Common myeloid progenitor, CD34-positive (primary cell): ENCODE data around the gene DLK2. TPM values are rescaled to one million over a fixed set of nuclear protein-coding genes. Genes with fewer than 3 reads are reported as not detected.
"Not testable (repeated sequence)": the region's sequence is repeated elsewhere in the genome, so short reads cannot be mapped to it uniquely, and the experiment has no call there.

Experiments
- CTCF ChIA-PET: fragments of 350-600 bp; sonication (Branson Sonifier 250); formaldehyde crosslinking; loops from one replicate; lab custom pipeline; 2021; ENCODE audit warnings: antibody characterized with exemption; lab: Charles Lee
- POLR2A ChIA-PET: fragments of 350-600 bp; sonication (Branson Sonifier 250); formaldehyde crosslinking; loops from one replicate; lab custom pipeline; 2021; ENCODE audit warnings: antibody characterized with exemption; lab: Charles Lee
- DNase-seq, 3 donors: peaks; one replicate each; pipeline versions ENCODE4 v3.0.0 to v3.0.0-alpha.2; 2013
- H3K27ac ChIP-seq, 2 experiments: 1 replicate in 1 of 2; 2 replicates in 1 of 2; pipeline ENCODE4 v1.7.0; 2013; ENCODE audit warnings: inconsistent platforms in 2 of 2, low read length in 2 of 2, mild to moderate bottlenecking in 2 of 2, low read depth in 1 of 2, moderate library complexity in 1 of 2; ENCODE audit not compliant: severe bottlenecking in 2 of 2, insufficient read depth in 1 of 2, poor library complexity in 1 of 2
- H3K27me3 ChIP-seq, 5 experiments: replicated peaks in 2 of 5; 1 replicate in 3 of 5; 2 replicates in 2 of 5; pipeline versions ENCODE4 v1.6.1 to v1.7.0; 2013; ENCODE audit warnings: low read length in 4 of 5, mild to moderate bottlenecking in 2 of 5, moderate library complexity in 2 of 5, inconsistent platforms in 1 of 5; ENCODE audit not compliant: insufficient read depth in 5 of 5, control insufficient read depth in 4 of 5
- H3K36me3 ChIP-seq, 4 experiments: 1 replicate in 2 of 4; 2 replicates in 2 of 4; pipeline versions ENCODE4 v1.6.1 to v1.7.0; 2013; ENCODE audit warnings: low read length in 3 of 4, control low read depth in 1 of 4, mild to moderate bottlenecking in 1 of 4; ENCODE audit not compliant: control insufficient read depth in 4 of 4, insufficient read depth in 4 of 4
- H3K4me1 ChIP-seq, 4 experiments: 1 replicate in 3 of 4; 2 replicates in 1 of 4; pipeline versions ENCODE4 v1.6.1 to v1.7.1; 2013; ENCODE audit warnings: low read length in 3 of 4, mild to moderate bottlenecking in 3 of 4, control low read depth in 1 of 4, inconsistent platforms in 1 of 4, moderate library complexity in 1 of 4; ENCODE audit not compliant: control insufficient read depth in 4 of 4, insufficient read depth in 4 of 4; ENCODE audit errors: control extremely low read depth in 1 of 4
- H3K4me3 ChIP-seq, 7 experiments: 1 replicate in 4 of 7; 2 replicates in 3 of 7; pipeline versions ENCODE4 v1.5.1 to v1.7.0; 2013; ENCODE audit warnings: mild to moderate bottlenecking in 7 of 7, low read length in 6 of 7, moderate library complexity in 6 of 7, inconsistent platforms in 2 of 7, low read depth in 2 of 7, control low read depth in 1 of 7; ENCODE audit not compliant: insufficient read depth in 4 of 7, control insufficient read depth in 1 of 7; ENCODE audit errors: extremely low read depth in 1 of 7
- H3K9me3 ChIP-seq, 5 experiments: 1 replicate in 4 of 5; 2 replicates in 1 of 5; pipeline versions ENCODE4 v1.6.1 to v1.7.1; 2013; ENCODE audit warnings: low read length in 4 of 5, mild to moderate bottlenecking in 2 of 5, inconsistent platforms in 1 of 5, low read depth in 1 of 5, moderate library complexity in 1 of 5; ENCODE audit not compliant: control insufficient read depth in 4 of 5, insufficient read depth in 2 of 5; ENCODE audit errors: control extremely low read depth in 1 of 5
- WGBS: methylation state at CpG from one replicate; pipeline ENCODE4 v1.1.5; 2013; ENCODE audit not compliant: insufficient coverage; 5-methylcytosine and 5-hydroxymethylcytosine counted together
- polyA plus RNA-seq: library from polyadenylated mRNA; unstranded; fragments of 120-200 nt; gene quantifications from one replicate; pipeline ENCODE4 v1.2.1, GENCODE V29; 2013

The DLK2 gene, protein sequence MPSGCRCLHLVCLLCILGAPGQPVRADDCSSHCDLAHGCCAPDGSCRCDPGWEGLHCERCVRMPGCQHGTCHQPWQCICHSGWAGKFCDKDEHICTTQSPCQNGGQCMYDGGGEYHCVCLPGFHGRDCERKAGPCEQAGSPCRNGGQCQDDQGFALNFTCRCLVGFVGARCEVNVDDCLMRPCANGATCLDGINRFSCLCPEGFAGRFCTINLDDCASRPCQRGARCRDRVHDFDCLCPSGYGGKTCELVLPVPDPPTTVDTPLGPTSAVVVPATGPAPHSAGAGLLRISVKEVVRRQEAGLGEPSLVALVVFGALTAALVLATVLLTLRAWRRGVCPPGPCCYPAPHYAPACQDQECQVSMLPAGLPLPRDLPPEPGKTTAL
- polyA plus RNA-seq: 0.62 TPM

DNA sequence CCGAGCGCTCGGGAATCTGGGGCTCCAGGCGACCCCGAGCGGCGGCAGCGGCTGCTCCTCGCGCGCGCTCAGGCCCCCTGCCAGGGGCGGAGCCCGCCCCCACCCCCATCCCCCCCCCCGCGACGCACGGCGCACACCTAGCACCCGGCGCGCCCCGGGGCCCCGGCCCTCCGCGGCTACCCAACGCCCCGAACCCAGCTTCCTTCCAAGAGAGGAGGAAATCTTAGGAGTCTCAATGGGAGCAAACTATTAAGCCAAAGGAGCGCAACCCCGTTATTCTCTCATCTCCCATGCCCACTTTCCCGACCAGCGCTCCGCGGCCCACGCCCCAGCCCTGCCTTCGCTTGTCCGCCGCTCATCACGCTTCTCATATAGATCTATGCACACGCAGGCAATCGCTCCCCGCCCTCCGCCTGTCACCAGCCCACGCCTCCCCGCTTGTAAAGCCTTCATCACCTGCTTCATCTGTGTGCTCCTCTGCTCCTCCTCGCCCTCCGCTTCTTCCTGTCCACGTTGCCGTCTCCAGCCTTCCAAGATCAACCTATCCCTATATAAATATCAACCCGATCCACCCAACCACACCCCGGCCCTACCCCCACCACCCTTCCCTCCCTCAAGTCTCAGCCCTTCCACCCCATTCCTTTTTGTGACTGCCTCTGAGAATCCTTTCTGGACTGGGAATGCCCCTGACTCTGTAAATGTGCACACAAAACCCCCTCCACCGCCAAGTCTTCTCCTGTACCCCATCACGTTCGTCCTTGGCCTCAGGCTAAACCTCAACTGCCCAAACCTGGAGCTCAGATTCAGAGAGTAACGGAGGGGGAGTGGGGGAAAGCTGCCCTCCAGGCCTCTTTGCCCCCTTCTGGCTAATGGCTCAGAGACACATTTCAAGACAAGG is at the start of gene DLK2:
DLK2 (minus strand) TSS at position 18 of the 898 bp plus-strand sequence. CDS start 723 bp downstream, outside the sequence.
- H3K9me3 ChIP-seq: peaks cover 0 to 4% (median 0%) of the 10 kb centered on the region in 5 experiments
- ChIA-PET POLR2A (interaction anchor here (0.6 kb wide), 1 partner anchor 158 kb away, joined by 3 read pairs; no protein-coding TSS in a partner anchor), CTCF (interaction anchor here (0.7 to 3.5 kb wide), 11 partner anchors 16 to 232 kb away, joined by 3 to 32 read pairs (median 3); no protein-coding TSS in a partner anchor)
- peaks cover 0 to 15% (median 10%) of the 10 kb centered on the region in 4 experiments for H3K36me3 ChIP-seq
- H3K27me3 ChIP-seq: peaks cover 0 to 42% (median 16%) of the 10 kb centered on the region in 5 experiments
- peak in 2 of 3 donors; percentile 22 to 41 for DNase-seq
- peak within 1 kb of the TSS; percentile 30 to 80 (median 65) for H3K4me3 ChIP-seq
- 3% methylated on average over 31 of the region's 55 CpGs for WGBS
- H3K4me1 ChIP-seq: peaks cover 0 to 15% (median 14%) of the 10 kb centered on the region in 4 experiments
- H3K27ac ChIP-seq: no peak within 1 kb of the TSS

- H3K4me1 ChIP-seq: peaks cover 0 to 5% (median 3%) of the 10 kb centered on the region in 4 experiments
- POLR2A ChIA-PET: no interaction called here
- peaks cover 13 to 67% (median 60%) of the 10 kb centered on the region in 4 experiments for H3K36me3 ChIP-seq
- CTCF ChIA-PET: interaction anchor here (1.2 to 5.7 kb wide), 8 partner anchors 8 to 113 kb away, joined by 3 to 32 read pairs (median 4); partner anchors contain the start of gene DLK2
- H3K4me3 ChIP-seq: no peak overlapping the region
- no peak overlapping the region for H3K27ac ChIP-seq
- peaks cover 0 to 17% (median 11%) of the 10 kb centered on the region in 5 experiments for H3K27me3 ChIP-seq
- H3K9me3 ChIP-seq: no peaks in the 10 kb centered on the region
- no peak for DNase-seq
- WGBS: 91% methylated on average over 7 of the region's 8 CpGs
These were observed 48.1 kb upstream of the DLK2 start for GRCh38 chr6:43503443-43503842.

- POLR2A ChIA-PET: no interaction called here
- CTCF ChIA-PET: interaction anchor here (1.2 to 5.7 kb wide), 7 partner anchors 9 to 49 kb away, joined by 3 to 32 read pairs (median 4); partner anchors contain the start of gene DLK2
- no peak for DNase-seq
- H3K36me3 ChIP-seq: peaks cover 13 to 74% (median 64%) of the 10 kb centered on the region in 4 experiments
- H3K4me3 ChIP-seq: no peak overlapping the region
- H3K4me1 ChIP-seq: peaks cover 0 to 5% (median 3%) of the 10 kb centered on the region in 4 experiments
- no peaks in the 10 kb centered on the region for H3K9me3 ChIP-seq
- 100% methylated on average over 2 of the region's 4 CpGs for WGBS
- no peak overlapping the region for H3K27ac ChIP-seq
- peaks cover 0 to 9% (median 5%) of the 10 kb centered on the region in 5 experiments for H3K27me3 ChIP-seq
These were observed 47.3 kb upstream of the DLK2 start for GRCh38 chr6:43502666-43503065.

- Histone ChIP-seq H3K4me3 (no peak overlapping the region), H3K36me3 (peaks cover 13 to 77% (median 65%) of the 10 kb centered on the region in 4 experiments), H3K27ac (no peak overlapping the region), H3K27me3 (no peaks in the 10 kb centered on the region), H3K9me3 (no peaks in the 10 kb centered on the region), H3K4me1 (no peaks in the 10 kb centered on the region)
- CTCF ChIA-PET: interaction anchor here (0.6 to 1.4 kb wide), 3 partner anchors 8 to 117 kb away, joined by 3 to 5 read pairs (median 3); no protein-coding TSS in a partner anchor
- 94% methylated on average over 2 of the region's 3 CpGs for WGBS
- POLR2A ChIA-PET: no interaction called here
- no peak for DNase-seq
These were observed 45.6 kb upstream of the DLK2 start for GRCh38 chr6:43500921-43501320.

- WGBS: 98% methylated on average over 11 of the region's 12 CpGs
- Histone ChIP-seq H3K9me3 (no peaks in the 10 kb centered on the region), H3K36me3 (peaks cover 10 to 62% (median 55%) of the 10 kb centered on the region in 4 experiments), H3K27me3 (no peaks in the 10 kb centered on the region), H3K4me3 (no peak overlapping the region), H3K4me1 (peaks cover 0 to 7% (median 6%) of the 10 kb centered on the region in 4 experiments), H3K27ac (no peak overlapping the region)
- DNase-seq: no peak
- ChIA-PET POLR2A (interaction anchor here (0.8 kb wide), 1 partner anchor 181 kb away, joined by 5 read pairs; no protein-coding TSS in a partner anchor), CTCF (interaction anchor here (0.6 to 8.9 kb wide), 5 partner anchors 7 to 233 kb away, joined by 3 to 64 read pairs (median 3); no protein-coding TSS in a partner anchor)
These were observed 43.9 kb upstream of the DLK2 start for GRCh38 chr6:43499028-43499815.

DNA sequence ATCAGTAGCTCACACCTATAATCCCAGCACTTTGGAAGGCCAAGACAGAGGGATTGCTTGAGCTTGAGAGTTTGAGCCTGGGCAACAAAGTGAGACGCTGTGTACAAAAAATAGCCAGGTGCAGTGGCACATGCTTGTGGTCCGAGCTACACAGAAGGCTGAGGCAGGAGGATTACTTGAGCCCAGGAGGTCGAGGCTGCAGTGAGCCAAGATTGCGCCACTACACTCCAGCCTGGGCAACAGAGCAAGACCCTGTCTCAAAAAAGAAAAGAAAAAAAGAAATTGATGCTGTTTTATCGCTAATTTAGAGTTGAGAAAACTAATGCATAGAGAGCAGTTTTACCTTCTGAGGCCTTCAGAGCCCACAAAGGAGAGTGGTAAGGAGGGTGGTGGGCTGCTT is 42.9 kb upstream of the DLK2 start:
- CTCF ChIA-PET: interaction anchor here (0.6 to 8.9 kb wide), 5 partner anchors 8 to 232 kb away, joined by 3 to 64 read pairs (median 3); no protein-coding TSS in a partner anchor
- not testable (repeated sequence) for DNase-seq, H3K27me3 ChIP-seq, H3K4me3 ChIP-seq, H3K4me1 ChIP-seq, H3K9me3 ChIP-seq, H3K27ac ChIP-seq
- 95% methylated on average over 5 of the region's 5 CpGs for WGBS
- peaks cover 10 to 63% (median 50%) of the 10 kb centered on the region in 4 experiments for H3K36me3 ChIP-seq
- POLR2A ChIA-PET: interaction anchor here (1.2 kb wide), 1 partner anchor 109 kb away, joined by 3 read pairs; no protein-coding TSS in a partner anchor
